ENCODE results near the gene DNLZ. TPM values are rescaled to one million over a fixed set of nuclear protein-coding genes. Genes with fewer than 3 reads are reported as not detected.

The DNLZ gene
- total RNA-seq, 1 donor from 2014 or later: 14.5 TPM

GRCh38 chr9:136361754-136362449, 1.6 kb downstream of the DNLZ start:
- Mint-ChIP-seq H3K9me3 (ENCODE audit: unreplicated experiment) (no peaks in the 10 kb centered on the region), H3K27ac (ENCODE audit: unreplicated experiment) (no peak overlapping the region), H3K4me3 (ENCODE audit: unreplicated experiment) (no peak overlapping the region), H3K4me1 (ENCODE audit: unreplicated experiment) (no peaks in the 10 kb centered on the region), H3K27me3 (ENCODE audit: unreplicated experiment) (peaks cover 6% of the 10 kb centered on the region), H3K36me3 (ENCODE audit: low read depth, unreplicated experiment) (peaks cover 6% of the 10 kb centered on the region)
- TF ChIP-seq CTCF (IDR thresholded peaks at IDR 0.05; ENCODE audit: unreplicated experiment): no peak
- DNase-seq (ENCODE audit: low spot score): no peak

GRCh38 chr9:136361047-136361753, 2.3 kb downstream of the DNLZ start:
- Mint-ChIP-seq H3K4me3 (ENCODE audit: unreplicated experiment) (no peak overlapping the region), H3K9me3 (ENCODE audit: unreplicated experiment) (no peaks in the 10 kb centered on the region), H3K36me3 (ENCODE audit: low read depth, unreplicated experiment) (peaks cover 6% of the 10 kb centered on the region), H3K27ac (ENCODE audit: unreplicated experiment) (no peak overlapping the region), H3K27me3 (ENCODE audit: unreplicated experiment) (peaks cover 6% of the 10 kb centered on the region), H3K4me1 (ENCODE audit: unreplicated experiment) (no peaks in the 10 kb centered on the region)
- DNase-seq (ENCODE audit: low spot score): no peak
- TF ChIP-seq CTCF (IDR thresholded peaks at IDR 0.05; ENCODE audit: unreplicated experiment): no peak

- Mint-ChIP-seq H3K4me1 (ENCODE audit: unreplicated experiment) (no peaks in the 10 kb centered on the region), H3K9me3 (ENCODE audit: unreplicated experiment) (no peaks in the 10 kb centered on the region), H3K27me3 (ENCODE audit: unreplicated experiment) (peaks cover 6% of the 10 kb centered on the region), H3K4me3 (ENCODE audit: unreplicated experiment) (no peak overlapping the region), H3K27ac (ENCODE audit: unreplicated experiment) (no peak overlapping the region), H3K36me3 (ENCODE audit: low read depth, unreplicated experiment) (peaks cover 6% of the 10 kb centered on the region)
- no peak for TF ChIP-seq CTCF (IDR thresholded peaks at IDR 0.05; ENCODE audit: unreplicated experiment)
- no peak for DNase-seq (ENCODE audit: low spot score)
These were observed 3.5 kb downstream of the DNLZ start for GRCh38 chr9:136359774-136360718.

GRCh38 chr9:136358888-136359287, 4.7 kb downstream of the DNLZ start:
- Mint-ChIP-seq H3K4me3 (ENCODE audit: unreplicated experiment) (no peak overlapping the region), H3K27me3 (ENCODE audit: unreplicated experiment) (peaks cover 6% of the 10 kb centered on the region), H3K9me3 (ENCODE audit: unreplicated experiment) (no peaks in the 10 kb centered on the region), H3K27ac (ENCODE audit: unreplicated experiment) (no peak overlapping the region), H3K4me1 (ENCODE audit: unreplicated experiment) (no peaks in the 10 kb centered on the region), H3K36me3 (ENCODE audit: low read depth, unreplicated experiment) (peaks cover 6% of the 10 kb centered on the region)
- DNase-seq (ENCODE audit: low spot score): no peak
- no peak for TF ChIP-seq CTCF (IDR thresholded peaks at IDR 0.05; ENCODE audit: unreplicated experiment)

All from endothelial cell (in vitro differentiated cells).